Mucosa of descending colon (tissue), 3 donors: ENCODE data around the gene DSCAM. TPM values are rescaled to one million over a fixed set of nuclear protein-coding genes. Genes with fewer than 3 reads are reported as not detected.

ENCODE experiments used
- ATAC-seq: fragments of 200-7000 bp; cut with Tn5 transposase; one replicate; pipeline ENCODE4 v1.9.1; 2020; ENCODE audit warnings: mild to moderate bottlenecking, moderate library complexity
- DNase-seq, 3 donors: peaks; one replicate each; pipeline ENCODE4 v3.0.0-alpha.2; 2020
- H3K36me3 ChIP-seq: fragments of 200-600 bp; one replicate; pipeline ENCODE4 v1.8.0; 2021; ENCODE audit warnings: low read depth, mild to moderate bottlenecking
- H3K4me1 ChIP-seq: fragments of 200-600 bp; one replicate; pipeline ENCODE4 v1.8.0; 2021; ENCODE audit warnings: low read depth, mild to moderate bottlenecking
- H3K4me3 ChIP-seq: fragments of 200-600 bp; one replicate; pipeline ENCODE4 v1.8.0; 2021; ENCODE audit warnings: mild to moderate bottlenecking
- H3K9me3 ChIP-seq: fragments of 200-600 bp; one replicate; pipeline ENCODE4 v1.8.0; 2021; ENCODE audit warnings: mild to moderate bottlenecking
- CTCF ChIP-seq: fragments of 200-600 bp; IDR thresholded peaks from one replicate; pipeline ENCODE4 v1.8.0; 2022; ENCODE audit warnings: antibody characterized with exemption, mild to moderate bottlenecking
- intact Hi-C, 2 donors: fragments of 100-400 bp; cut with DNase I in 1 of 2; cut with micrococcal nuclease in 1 of 2; formaldehyde crosslinking; loops; one replicate each; pipeline versions ENCODE4 v1.11.0 to v1.11.1; 2022; cut with DNase I, micrococcal nuclease
- total RNA-seq, 3 donors: library from RNA; stranded (reverse); fragmentation: NEBNext Ultra II Directional in 2 of 3; extraction: Animal tissue kit (Norgen Biotek cat#: 25700) in 2 of 3; gene quantifications; one replicate each; pipeline versions ENCODE4 v1.2.1 to v1.2.4, GENCODE V29; 2021 to 2023
- donor health status: DM: no; HTN: no; CAD: no; lungs with moderate emphysema.
- donor health status: DM: no; HTN: no; CAD: no.
- donor health status: DM: no; HTN: yes; CAD: no.

Gene DSCAM
- total RNA-seq, 3 donors from 2014 or later = 0.35 TPM; not detected in 2

DNA sequence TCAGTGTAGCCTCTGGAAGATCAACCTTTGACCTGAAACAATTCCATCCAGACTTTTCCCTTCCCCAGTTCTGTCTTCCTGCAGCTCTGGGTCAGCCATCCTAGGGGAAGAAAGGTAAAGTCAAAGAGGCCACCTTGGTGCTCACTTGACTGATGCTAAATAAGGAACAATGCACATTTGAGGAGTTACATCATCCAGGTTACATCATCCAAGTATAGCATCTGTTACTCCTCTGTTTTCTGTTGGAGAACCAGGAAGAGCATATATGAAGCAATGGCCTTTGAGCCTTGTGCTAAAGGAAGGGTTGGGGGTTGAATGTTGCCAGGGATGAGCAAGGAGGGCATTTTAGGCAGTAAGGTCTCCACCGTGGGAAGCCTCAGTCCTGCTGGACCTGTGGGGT is 3.1 kb upstream of the DSCAM start:
- no peak for ATAC-seq
- intact Hi-C loops = no loop called here
- no peak for TF ChIP-seq CTCF
- no peak for DNase-seq
- H3K4me3 ChIP-seq = no peak overlapping the region
- H3K36me3 ChIP-seq = no peaks in the 10 kb centered on the region
- no peaks in the 10 kb centered on the region for H3K9me3 ChIP-seq
- no peaks in the 10 kb centered on the region for H3K4me1 ChIP-seq

DNA sequence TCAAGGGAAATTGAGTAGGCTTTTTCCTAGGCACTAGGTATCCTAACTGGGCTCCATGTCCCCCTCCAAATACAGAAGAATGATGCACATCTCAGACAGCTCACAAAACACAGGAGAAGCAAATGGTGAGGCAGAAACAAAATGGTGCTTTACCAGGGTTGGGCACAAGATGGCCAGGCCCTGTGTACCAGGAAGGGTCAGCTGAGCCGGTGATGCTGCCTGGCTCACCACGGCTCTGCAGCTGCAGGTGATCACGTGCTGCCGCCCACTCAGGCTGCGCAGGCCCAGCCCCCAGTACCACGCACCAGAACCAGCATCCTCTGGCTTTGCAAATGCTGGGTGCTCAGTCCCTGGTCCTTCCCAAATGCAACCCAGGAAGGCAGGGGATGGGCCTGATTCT is 993 bp upstream of the DSCAM start:
- no peak for ATAC-seq
- TF ChIP-seq CTCF = no peak
- intact Hi-C loops = no loop called here

GRCh38 chr21:40846103-40846502 is 855 bp downstream of the DSCAM start:
- Histone ChIP-seq H3K9me3 (no peaks in the 10 kb centered on the region), H3K4me1 (no peaks in the 10 kb centered on the region), H3K36me3 (no peaks in the 10 kb centered on the region), H3K4me3 (no peak overlapping the region)
- intact Hi-C loops = no loop called here
- ATAC-seq = no peak
- TF ChIP-seq CTCF = no peak
- DNase-seq = no peak

More for the DNA sequence above, 993 bp upstream of the DSCAM start:
- no peak for DNase-seq
- no peaks in the 10 kb centered on the region for H3K9me3 ChIP-seq
- H3K4me1 ChIP-seq = no peaks in the 10 kb centered on the region
- no peaks in the 10 kb centered on the region for H3K36me3 ChIP-seq
- no peak overlapping the region for H3K4me3 ChIP-seq

- ATAC-seq (no peak), DNase-seq (no peak)
- H3K9me3 ChIP-seq = no peaks in the 10 kb centered on the region
- H3K4me3 ChIP-seq = no peak overlapping the region
- H3K36me3 ChIP-seq = no peaks in the 10 kb centered on the region
- TF ChIP-seq CTCF = no peak
- intact Hi-C loops = no loop called here
- no peaks in the 10 kb centered on the region for H3K4me1 ChIP-seq
These were observed 1.4 kb downstream of the DSCAM start for GRCh38 chr21:40845441-40845995.

- intact Hi-C loops = no loop called here
- ATAC-seq (no peak), DNase-seq (no peak)
These were observed 2.0 kb downstream of the DSCAM start for GRCh38 chr21:40844935-40845334.

More at GRCh38 chr21:40844935-40845334, 2.0 kb downstream of the DSCAM start:
- Histone ChIP-seq H3K9me3 (no peaks in the 10 kb centered on the region), H3K4me3 (no peak overlapping the region), H3K36me3 (no peaks in the 10 kb centered on the region), H3K4me1 (no peaks in the 10 kb centered on the region)
- TF ChIP-seq CTCF = no peak
